NCI-H1048 (cell line): ENCODE results near the gene MAN2B2.
"Not testable (repeated sequence)": the region's sequence is repeated elsewhere in the genome, so short reads cannot be mapped to it uniquely, and the experiment has no call there.

ENCODE experiments used
- DNase-seq: peaks from one replicate; lab custom pipeline; 2025; lab: John Stamatoyannopoulos, UW

Gene MAN2B2

GRCh38 chr4:6644792-6645530 is 70.0 kb downstream of the MAN2B2 start:
- DNase-seq, result no peak

DNA sequence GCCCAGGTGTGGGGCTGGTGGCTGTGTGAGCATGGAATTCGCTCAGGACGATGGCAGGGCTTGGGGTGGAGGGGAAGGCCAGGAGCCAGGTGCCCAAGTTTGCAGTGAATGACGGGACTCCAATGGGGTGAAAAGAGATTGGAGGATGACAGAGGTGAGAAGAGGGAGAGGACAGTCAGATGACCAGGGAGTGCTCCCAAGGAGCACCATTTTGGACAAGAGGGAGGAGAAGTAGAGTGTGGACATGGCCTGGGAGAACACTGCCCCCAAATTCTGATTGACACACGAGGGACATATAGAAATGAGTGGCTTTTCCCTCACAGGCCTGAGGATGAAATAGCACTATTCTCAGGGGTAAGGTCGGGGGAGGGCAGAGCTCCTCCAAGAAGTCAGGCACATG is 72.2 kb downstream of the MAN2B2 start:
- DNase-seq, result no peak

- no peak for DNase-seq
Measured at GRCh38 chr4:6647582-6648230, 72.7 kb downstream of the MAN2B2 start.

DNA sequence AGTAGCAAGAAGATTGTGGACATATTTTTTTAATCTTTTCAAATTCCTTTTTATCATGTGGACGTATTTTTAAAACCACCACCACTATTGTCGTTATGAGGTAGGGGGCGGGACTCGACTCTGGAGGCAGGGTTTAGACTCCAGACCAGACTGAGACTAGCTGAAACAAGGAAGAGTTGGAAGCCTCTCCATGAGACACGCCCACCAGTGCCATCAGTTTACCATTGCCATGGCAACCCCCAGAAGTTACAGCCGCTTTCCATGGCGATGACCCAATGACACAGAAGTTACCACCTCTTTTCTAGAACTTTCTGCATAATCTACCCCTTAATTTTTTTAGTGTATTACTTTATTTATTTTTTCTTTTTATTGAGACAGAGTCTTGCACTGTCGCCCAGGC is 74.2 kb downstream of the MAN2B2 start:
- DNase-seq, result no peak

DNA sequence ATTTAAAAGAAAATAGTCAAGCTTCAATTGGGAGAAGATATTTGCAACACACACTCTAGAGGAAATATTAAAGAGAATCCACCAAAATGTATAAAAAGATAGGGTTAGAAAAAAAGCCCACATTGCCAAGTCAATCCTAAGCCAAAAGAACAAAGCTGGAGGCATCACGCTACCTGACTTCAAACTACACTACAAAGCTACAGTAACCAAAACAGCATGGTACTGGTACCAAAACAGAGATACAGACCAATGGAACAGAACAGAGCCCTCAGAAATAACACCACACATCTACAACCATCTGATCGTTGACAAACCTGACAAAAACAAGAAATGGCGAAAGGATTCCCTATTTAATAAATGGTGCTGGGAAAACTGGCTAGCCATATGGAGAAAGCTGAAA is 79.2 kb downstream of the MAN2B2 start:
- DNase-seq, result not testable (repeated sequence)

- DNase-seq, result not testable (repeated sequence)
Measured at GRCh38 chr4:6655291-6655690, 80.3 kb downstream of the MAN2B2 start.

- DNase-seq, result no peak
Measured at GRCh38 chr4:6655924-6656323, 80.9 kb downstream of the MAN2B2 start.

DNA sequence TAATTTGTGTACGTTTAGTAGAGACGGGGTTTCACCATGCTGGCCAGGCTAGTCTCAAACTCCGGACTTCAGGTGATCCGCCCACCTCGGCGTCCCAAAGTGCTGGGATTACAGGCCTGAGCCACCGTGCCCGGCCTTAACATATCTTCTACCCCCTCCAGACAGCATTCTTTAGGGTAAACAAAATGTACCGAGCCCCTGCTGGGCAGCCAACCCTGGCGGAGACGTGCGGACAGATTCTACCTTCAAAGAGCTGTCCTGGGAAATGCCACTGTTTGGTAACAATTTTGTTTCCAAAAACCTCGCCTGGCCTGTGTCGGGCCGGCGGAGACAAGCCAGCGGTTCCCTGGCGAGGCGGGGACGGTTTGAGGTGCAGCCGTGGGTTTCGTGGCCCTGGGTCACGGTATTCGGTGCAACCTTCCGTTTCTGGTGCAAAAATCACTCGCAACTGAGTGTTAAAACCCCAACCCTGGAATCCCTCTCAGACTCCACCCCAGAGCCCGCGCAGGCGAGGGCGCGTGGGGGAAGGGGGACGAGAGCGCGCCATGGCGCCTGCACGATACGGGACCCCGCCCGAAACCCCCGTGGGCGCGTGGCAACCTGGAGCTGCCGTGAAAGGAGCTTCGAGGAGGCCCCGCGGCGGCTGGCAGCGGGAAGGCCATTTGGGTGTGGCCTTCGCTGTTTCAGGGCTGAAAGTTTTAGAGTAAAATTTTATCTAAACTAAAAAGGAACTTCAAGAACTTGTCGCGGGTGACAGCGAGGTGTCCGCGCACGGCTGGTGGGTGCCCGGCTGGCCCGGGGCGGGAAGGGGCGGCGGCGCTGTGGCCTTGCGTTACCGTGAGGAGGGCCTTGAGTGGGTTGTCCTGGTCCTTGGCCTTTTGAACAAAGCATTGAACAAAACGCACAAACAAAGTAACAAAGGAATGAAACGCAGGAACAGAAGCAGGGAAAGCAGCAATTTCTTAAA is 82.5 kb downstream of the MAN2B2 start:
- DNase-seq, result no peak

DNA sequence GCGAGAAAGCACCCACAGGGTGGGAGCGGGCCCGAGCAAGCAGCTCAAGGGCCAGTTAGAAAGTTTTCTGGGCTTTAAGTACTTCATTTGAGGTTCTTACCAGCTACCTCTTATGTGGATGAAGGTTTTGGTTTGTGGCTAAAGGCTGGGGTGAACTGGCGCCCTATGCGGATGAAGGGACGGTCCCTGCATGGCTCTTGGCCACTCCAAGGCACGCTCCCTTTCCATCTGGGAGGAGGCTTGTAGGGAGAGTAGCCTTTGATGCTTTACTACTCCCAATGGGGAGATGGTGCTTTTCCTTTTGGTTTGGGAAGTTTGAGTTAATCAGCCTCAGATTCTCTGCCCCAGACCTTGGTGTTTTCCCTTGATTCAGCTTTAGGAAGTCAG is 83.2 kb downstream of the MAN2B2 start:
- DNase-seq, result no peak

DNA sequence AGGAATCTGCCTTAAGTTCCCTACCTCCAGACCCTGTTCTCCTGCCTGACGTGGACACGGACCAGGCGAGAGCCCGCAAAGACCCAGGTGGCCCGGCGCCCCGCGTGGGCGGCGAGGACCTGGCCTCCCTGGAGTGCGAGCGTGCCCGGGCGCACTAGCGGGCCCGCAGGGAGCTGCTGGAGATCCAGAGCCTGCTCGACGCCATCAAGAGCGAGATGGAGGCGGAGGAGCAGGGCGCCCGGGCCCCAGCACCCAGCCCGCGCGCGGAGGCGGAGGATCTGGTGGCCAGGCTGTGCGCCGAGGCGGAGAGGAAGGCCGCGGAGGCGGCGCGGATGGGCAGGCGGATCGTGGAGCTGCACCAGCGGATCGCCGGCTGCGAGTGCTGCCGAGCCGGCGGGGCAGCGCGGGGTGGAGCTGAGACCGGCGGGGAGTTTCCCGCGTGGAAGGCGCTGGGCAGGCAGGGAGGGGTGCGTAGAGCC is 83.6 kb downstream of the MAN2B2 start:
- DNase-seq, result no peak

- DNase-seq, result no peak
Measured at GRCh38 chr4:6659897-6660296, 84.9 kb downstream of the MAN2B2 start.

DNA sequence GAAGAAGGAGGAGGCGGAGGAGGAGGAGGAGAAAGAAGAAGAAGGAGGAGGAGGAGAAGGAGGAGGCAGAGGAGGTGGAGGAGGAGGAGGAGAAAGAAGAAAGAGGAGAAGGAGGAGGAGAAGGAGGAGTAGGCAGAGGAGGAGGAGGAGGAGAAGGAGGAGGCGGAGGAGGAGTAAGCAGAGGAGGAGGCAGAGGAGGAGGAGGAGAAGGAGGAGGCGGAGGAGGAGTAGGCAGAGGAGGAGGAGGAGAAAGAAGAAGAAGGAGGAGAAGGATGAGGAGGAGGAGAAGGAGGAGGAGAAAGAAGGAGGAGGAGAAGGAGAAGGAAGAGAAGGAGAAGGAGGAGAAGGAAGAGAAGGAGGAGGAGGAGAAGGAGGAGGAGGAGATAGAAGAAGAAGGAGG is 85.4 kb downstream of the MAN2B2 start:
- no peak for DNase-seq

DNA sequence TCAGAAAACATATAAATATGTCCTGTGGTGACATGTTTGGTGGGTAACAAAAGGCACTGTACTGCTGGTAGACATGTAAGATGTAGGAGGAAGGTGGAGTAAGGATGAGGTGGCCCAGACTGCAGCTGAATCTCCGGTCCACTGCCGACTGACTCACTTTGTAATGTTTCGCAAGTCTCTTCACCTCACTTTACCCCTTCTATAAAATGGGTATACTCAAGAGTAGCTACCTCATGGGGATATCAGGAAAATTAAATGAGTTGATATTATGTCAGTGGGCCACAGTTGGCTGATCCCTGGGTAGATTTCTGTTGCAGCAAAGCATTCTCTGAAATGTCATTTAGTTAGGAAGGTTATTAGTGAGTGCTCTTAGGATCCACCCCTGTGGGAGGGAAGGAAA is 87.6 kb downstream of the MAN2B2 start:
- no peak for DNase-seq

GRCh38 chr4:6663596-6664393 is 88.8 kb downstream of the MAN2B2 start:
- DNase-seq, result no peak

GRCh38 chr4:6665320-6665654 is 90.3 kb downstream of the MAN2B2 start:
- DNase-seq, result no peak

DNA sequence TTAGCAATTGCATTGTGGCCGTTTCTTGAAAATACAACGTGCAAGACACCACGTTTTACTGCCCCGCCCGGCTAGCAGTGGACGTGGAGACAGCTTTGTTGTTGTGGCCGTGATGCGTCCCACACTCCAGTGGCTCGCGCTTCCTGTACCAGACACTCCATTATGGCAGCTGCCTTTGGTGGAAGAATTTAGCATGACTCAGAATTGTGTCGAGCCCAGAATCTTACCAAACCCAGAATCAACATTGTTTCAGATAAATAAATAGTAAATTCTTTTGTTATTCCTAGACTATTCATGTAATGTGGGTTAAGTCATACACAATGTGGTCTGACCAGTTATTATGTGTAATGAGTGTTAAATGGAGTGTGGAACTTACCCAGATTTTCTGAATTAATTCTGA is 93.4 kb downstream of the MAN2B2 start:
- no peak for DNase-seq

DNA sequence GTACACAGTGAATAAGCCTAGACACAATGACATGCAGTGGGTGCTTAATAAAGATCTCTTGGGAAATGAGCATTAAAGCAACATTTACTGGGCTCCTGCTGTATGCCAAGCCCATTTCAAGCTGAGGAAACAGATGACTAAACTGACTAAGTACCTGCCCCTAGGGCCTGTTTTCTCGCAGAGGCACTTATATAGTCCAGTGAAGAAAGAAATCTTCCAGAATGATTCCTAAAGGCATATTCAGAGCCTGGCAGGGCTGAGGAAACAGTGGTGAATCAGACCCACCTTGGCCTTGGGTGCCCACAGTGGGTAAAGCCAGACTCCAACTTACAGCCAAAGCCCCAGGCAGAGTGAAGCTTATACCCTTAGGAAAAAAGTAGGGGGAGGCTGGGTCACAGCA is 96.7 kb downstream of the MAN2B2 start:
- DNase-seq, result no peak

DNA sequence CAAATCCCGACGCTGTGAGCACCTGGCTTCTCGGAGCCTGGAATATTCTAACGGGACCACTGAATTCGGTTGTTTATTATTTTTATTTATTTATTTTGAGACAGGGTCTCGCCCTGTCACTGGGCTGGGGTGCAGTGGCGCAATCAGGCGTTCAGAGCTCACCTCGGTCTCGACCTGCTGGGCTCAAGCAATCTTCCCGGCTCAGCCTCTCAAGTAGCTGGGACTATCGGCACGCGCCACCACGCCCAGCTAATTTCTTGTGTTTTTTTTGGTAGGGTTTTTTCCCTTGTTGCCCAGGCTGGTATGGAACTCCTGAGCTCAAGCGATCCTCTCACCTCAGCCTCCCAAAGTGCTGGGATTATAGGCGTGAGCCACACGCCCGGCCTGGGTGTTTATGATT is 97.1 kb downstream of the MAN2B2 start:
- no peak for DNase-seq

DNA sequence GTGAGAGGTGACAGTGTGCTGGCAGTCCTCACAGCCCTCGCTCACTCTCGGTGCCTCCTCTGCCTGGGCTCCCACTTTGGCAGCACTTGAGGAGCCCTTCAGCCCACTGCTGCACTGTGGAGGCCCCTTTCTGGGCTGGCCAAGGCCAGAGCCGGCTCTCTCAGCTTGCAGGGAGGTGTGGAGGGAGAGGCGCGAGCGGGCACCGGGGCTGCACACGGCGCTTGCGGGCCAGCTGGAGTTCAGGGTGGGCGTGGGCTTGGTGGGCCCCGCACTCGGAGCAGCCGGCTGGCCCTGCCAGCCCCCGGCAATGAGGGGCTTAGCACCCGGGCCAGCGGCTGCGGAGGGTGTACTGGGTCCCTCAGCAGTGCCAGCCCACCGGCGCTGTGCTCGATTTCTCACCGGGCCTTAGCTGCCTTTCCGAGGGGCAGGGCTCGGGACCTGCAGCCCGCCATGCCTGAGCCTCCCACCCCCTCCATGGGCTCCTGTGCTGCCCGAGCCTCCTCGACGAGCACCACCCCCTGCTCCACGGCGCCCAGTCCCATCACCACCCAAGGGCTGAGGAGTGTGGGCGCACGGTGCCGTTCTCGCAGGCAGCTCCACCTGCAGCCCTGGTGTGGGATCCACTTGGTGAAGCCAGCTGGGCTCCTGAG is 97.7 kb downstream of the MAN2B2 start:
- DNase-seq, result not testable (repeated sequence)
